HCT116 (cell line): Measurements from ENCODE around the gene AGAP1. TPM values are rescaled to one million over a fixed set of nuclear protein-coding genes. Genes with fewer than 3 reads are reported as not detected.

Source experiments
- ATAC-seq: fragments of 200-7000 bp; cut with Tn5 transposase; 2 replicates; pipeline ENCODE4 v1.9.1; 2020; ENCODE audit warnings: mild to moderate bottlenecking, moderate library complexity
- BruUV-seq: library from RNA; stranded (reverse); fragments of 400-500 nt; replicated peaks from 2 replicates; lab custom pipeline; 2021; lab: Mats Ljungman, UMichigan
- CTCF ChIA-PET: fragments of 300-600 bp; sonication (Branson Sonifier 250); formaldehyde crosslinking; loops from one replicate; lab custom pipeline; 2021; ENCODE audit warnings: antibody characterized with exemption; lab: Charles Lee
- POLR2A ChIA-PET: fragments of 300-600, 350-600 bp; sonication (Branson Sonifier 250); formaldehyde crosslinking; loops from one replicate; lab custom pipeline; 2021; ENCODE audit warnings: antibody characterized with exemption; lab: Charles Lee
- RAD21 ChIA-PET, 2 experiments: fragments of 300-600 bp; sonication (Branson Sonifier 250); formaldehyde crosslinking; loops; one replicate each; lab custom pipeline; 2023; ENCODE audit warnings: low total read pairs in 2 of 2; ENCODE audit not compliant: uncharacterized antibody in 2 of 2, unreplicated experiment in 2 of 2, low non-redundant PET in 1 of 2; lab: Charles Lee
- DNase-seq: peaks from one replicate; pipeline ENCODE4 v3.0.0-alpha.2; 2010; ENCODE audit warnings: low read depth, low spot score
- H2AFZ ChIP-seq: fragments of 200-600 bp; shearing (Covaris generic), sonication (generic); 2 replicates; pipeline ENCODE4 v1.6.1; 2017; ENCODE audit warnings: low read depth, mixed run types, mixed read lengths, antibody characterized with exemption, low read length; ENCODE audit not compliant: poor library complexity, severe bottlenecking
- H3K27ac ChIP-seq: 2 replicates; pipeline ENCODE4 v1.5.1; 2012; ENCODE audit warnings: low read depth, low read length
- H3K27me3 ChIP-seq: fragments of 200-600 bp; sonication (generic); 2 replicates; pipeline ENCODE4 v1.6.1; 2016; ENCODE audit warnings: mixed run types, low read length, mixed read lengths; ENCODE audit not compliant: insufficient read depth
- H3K36me3 ChIP-seq, 2 experiments: fragments of 200-500 bp in 1 of 2; fragments of 200-600 bp in 1 of 2; sonication (Bioruptor generic) in 1 of 2; sonication (generic) in 1 of 2; 2 replicates each; pipeline versions ENCODE4 v1.5.1 to v1.6.1; 2014 to 2016; ENCODE audit warnings: low read length in 2 of 2, inconsistent platforms in 1 of 2, mixed read lengths in 1 of 2, mixed run types in 1 of 2; ENCODE audit not compliant: insufficient read depth in 2 of 2, control insufficient read depth in 1 of 2
- H3K4me1 ChIP-seq, 2 experiments: fragments of 200-600 bp in 1 of 2; sonication (generic) in 1 of 2; 2 replicates each; pipeline versions ENCODE4 v1.5.1 to v1.6.1; 2012 to 2017; ENCODE audit warnings: low read length in 2 of 2, inconsistent platforms in 1 of 2, mild to moderate bottlenecking in 1 of 2, mixed read lengths in 1 of 2, mixed run types in 1 of 2, moderate library complexity in 1 of 2; ENCODE audit not compliant: insufficient read depth in 2 of 2, control insufficient read depth in 1 of 2
- H3K4me2 ChIP-seq: fragments of 200-600 bp; sonication (generic); 2 replicates; pipeline ENCODE4 v1.6.1; 2017; ENCODE audit warnings: mixed run types, low read length, mixed read lengths
- H3K4me3 ChIP-seq, 2 experiments: fragments of 200-600 bp in 1 of 2; sonication (generic) in 1 of 2; replicated peaks in 1 of 2; 2 replicates each; pipeline ENCODE4 v1.5.1; 2011 to 2016; ENCODE audit warnings: low read length in 2 of 2, control low read depth in 1 of 2, low read depth in 1 of 2, mild to moderate bottlenecking in 1 of 2, mixed read lengths in 1 of 2, mixed run types in 1 of 2
- H3K79me2 ChIP-seq: fragments of 200-600 bp; sonication (generic); 2 replicates; pipeline ENCODE4 v1.6.1; 2017; ENCODE audit warnings: mild to moderate bottlenecking, mixed run types, low read length, moderate library complexity, mixed read lengths; ENCODE audit not compliant: insufficient read depth
- H3K9ac ChIP-seq: fragments of 200-600 bp; sonication (generic); 2 replicates; pipeline ENCODE4 v1.6.1; 2016; ENCODE audit warnings: low read length, mixed read lengths
- H3K9me2 ChIP-seq: fragments of 200-600 bp; sonication (generic), shearing (Covaris generic); 2 replicates; pipeline ENCODE4 v1.6.1; 2017; ENCODE audit warnings: mixed run types, mild to moderate bottlenecking, moderate library complexity; ENCODE audit not compliant: insufficient read depth
- H3K9me3 ChIP-seq, 2 experiments: fragments of 200-500 bp in 1 of 2; fragments of 200-600 bp in 1 of 2; sonication (Bioruptor generic) in 1 of 2; sonication (generic) in 1 of 2; 2 replicates each; pipeline ENCODE4 v1.6.1; 2014 to 2017; ENCODE audit warnings: low read length in 2 of 2, mixed read lengths in 2 of 2, inconsistent platforms in 1 of 2, low read depth in 1 of 2, mild to moderate bottlenecking in 1 of 2, mixed run types in 1 of 2, moderate library complexity in 1 of 2; ENCODE audit not compliant: control insufficient read depth in 1 of 2, insufficient read depth in 1 of 2
- H4K20me1 ChIP-seq: fragments of 200-600 bp; sonication (generic), shearing (Covaris generic); 2 replicates; pipeline ENCODE4 v1.6.1; 2017; ENCODE audit warnings: mixed run types, mild to moderate bottlenecking, moderate library complexity; ENCODE audit not compliant: insufficient read depth
- ATF3 ChIP-seq: IDR thresholded peaks from 2 replicates; pipeline ENCODE4 v1.6.1; 2012
- CBX3 ChIP-seq: IDR thresholded peaks from 2 replicates; pipeline ENCODE4 v1.6.1; 2012; ENCODE audit warnings: low read depth
- REST ChIP-seq: IDR thresholded peaks from 2 replicates; pipeline ENCODE4 v1.6.1; 2012; ENCODE audit warnings: low read depth
- SP1 ChIP-seq: IDR thresholded peaks from 2 replicates; pipeline ENCODE4 v1.6.1; 2012; ENCODE audit warnings: low read depth
- ZNF274 ChIP-seq: fragments of 200-500 bp; sonication (Bioruptor generic); IDR thresholded peaks from 2 replicates; pipeline ENCODE4 v1.6.1; 2014; ENCODE audit warnings: mild to moderate bottlenecking, low read depth, low read length, inconsistent platforms
- intact Hi-C: fragments of 100-400 bp; cut with micrococcal nuclease; formaldehyde crosslinking; loops from 2 replicates; pipeline ENCODE4 v1.10.0; 2022
- total RNA-seq: library from RNA; stranded (reverse); gene quantifications from one replicate; pipeline ENCODE4 v1.2.1, GENCODE V29; 2021; ENCODE audit not compliant: unreplicated experiment
- TF ChIP-seq, protein P1 (sequence below): IDR thresholded peaks from 2 replicates; pipeline ENCODE4 v1.6.1; 2012
- TF ChIP-seq, protein P2 (sequence below): IDR thresholded peaks from 2 replicates; pipeline ENCODE4 v1.6.1; 2011; ENCODE audit warnings: mild to moderate bottlenecking, low read length, moderate library complexity; ENCODE audit not compliant: insufficient replicate concordance; ENCODE audit errors: extremely low read depth

AGAP1 gene
- total RNA-seq, 1 experiment from 2014 or later = 43.8 TPM

DNA sequence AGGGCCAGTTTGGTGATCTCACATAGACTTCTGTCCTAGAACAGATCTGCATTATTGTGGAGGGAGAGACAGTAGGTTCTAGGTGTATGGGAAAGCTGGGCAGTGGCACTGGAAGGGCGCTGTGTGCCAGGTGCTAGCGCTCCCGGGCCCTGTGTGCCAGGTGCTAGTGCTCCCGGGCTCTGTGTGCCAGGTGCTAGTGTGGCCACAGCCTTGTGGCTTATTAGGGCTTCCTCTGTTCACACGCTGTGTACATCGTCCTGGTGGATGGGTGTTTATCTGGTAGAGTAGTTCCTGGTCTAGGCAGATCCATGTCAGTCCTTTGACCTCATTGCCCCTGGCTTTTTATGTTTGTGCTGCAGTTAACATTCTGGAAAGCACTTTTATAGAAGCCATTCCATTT is 263.4 kb downstream of the AGAP1 start:
- BruUV-seq = no TSS peak
- ChIA-PET CTCF (interaction anchor here (0.8 to 1.5 kb wide), 3 partner anchors 9 to 423 kb away, joined by 3 read pairs; no protein-coding TSS in a partner anchor), RAD21 (no interaction called here), POLR2A (no interaction called here)
- H3K27me3 ChIP-seq = no peaks in the 10 kb centered on the region
- intact Hi-C loops = no loop called here
- no peak overlapping the region for H3K9ac ChIP-seq
- no peak overlapping the region for H3K4me2 ChIP-seq
- no peak overlapping the region for H3K27ac ChIP-seq
- DNase-seq (no peak), ATAC-seq (no peak)
- H3K9me2 ChIP-seq = no peaks in the 10 kb centered on the region
- H4K20me1 ChIP-seq = no peaks in the 10 kb centered on the region
- H3K36me3 ChIP-seq = no peaks in the 10 kb centered on the region; a peak in 2 of 4 replicates
- no peak overlapping the region for H2AFZ ChIP-seq
- no peak for TF ChIP-seq ATF3
- no peak for TF ChIP-seq ZNF274
- TF ChIP-seq, protein P1, sequence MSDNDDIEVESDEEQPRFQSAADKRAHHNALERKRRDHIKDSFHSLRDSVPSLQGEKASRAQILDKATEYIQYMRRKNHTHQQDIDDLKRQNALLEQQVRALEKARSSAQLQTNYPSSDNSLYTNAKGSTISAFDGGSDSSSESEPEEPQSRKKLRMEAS = no peak
- TF ChIP-seq, protein P2, sequence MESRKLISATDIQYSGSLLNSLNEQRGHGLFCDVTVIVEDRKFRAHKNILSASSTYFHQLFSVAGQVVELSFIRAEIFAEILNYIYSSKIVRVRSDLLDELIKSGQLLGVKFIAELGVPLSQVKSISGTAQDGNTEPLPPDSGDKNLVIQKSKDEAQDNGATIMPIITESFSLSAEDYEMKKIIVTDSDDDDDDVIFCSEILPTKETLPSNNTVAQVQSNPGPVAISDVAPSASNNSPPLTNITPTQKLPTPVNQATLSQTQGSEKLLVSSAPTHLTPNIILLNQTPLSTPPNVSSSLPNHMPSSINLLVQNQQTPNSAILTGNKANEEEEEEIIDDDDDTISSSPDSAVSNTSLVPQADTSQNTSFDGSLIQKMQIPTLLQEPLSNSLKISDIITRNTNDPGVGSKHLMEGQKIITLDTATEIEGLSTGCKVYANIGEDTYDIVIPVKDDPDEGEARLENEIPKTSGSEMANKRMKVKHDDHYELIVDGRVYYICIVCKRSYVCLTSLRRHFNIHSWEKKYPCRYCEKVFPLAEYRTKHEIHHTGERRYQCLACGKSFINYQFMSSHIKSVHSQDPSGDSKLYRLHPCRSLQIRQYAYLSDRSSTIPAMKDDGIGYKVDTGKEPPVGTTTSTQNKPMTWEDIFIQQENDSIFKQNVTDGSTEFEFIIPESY = no peak
- TF ChIP-seq CBX3 = no peak
- no peak for TF ChIP-seq SP1
- no peak for TF ChIP-seq REST
- no peak overlapping the region for H3K4me3 ChIP-seq
- H3K4me1 ChIP-seq = no peaks in the 10 kb centered on the region
- H3K79me2 ChIP-seq = no peaks in the 10 kb centered on the region
- no peaks in the 10 kb centered on the region for H3K9me3 ChIP-seq
